PC-9 (cell line): ENCODE data around the gene WDR5. TPM values are rescaled to one million over a fixed set of nuclear protein-coding genes. Genes with fewer than 3 reads are reported as not detected.

Experiments used
- BruUV-seq: library from RNA; stranded (reverse); fragments of 400-500 nt; replicated peaks from 2 replicates; lab custom pipeline; 2021; lab: Mats Ljungman, UMichigan
- CTCF ChIA-PET: fragments of 300-600 bp; sonication (Branson Sonifier 250); formaldehyde crosslinking; loops from one replicate; lab custom pipeline; 2022; ENCODE audit warnings: antibody characterized with exemption; lab: Charles Lee
- POLR2A ChIA-PET: fragments of 300-600 bp; sonication (Branson Sonifier 250); formaldehyde crosslinking; loops from one replicate; lab custom pipeline; 2022; ENCODE audit warnings: antibody characterized with exemption; ENCODE audit not compliant: unreplicated experiment; lab: Charles Lee
- DNase-seq, 2 experiments: peaks; one replicate each; pipeline versions ENCODE4 v3.0.0 to v3.0.0-alpha.2; 2015 to 2022; ENCODE audit warnings: mixed read lengths in 1 of 2
- H2AFZ ChIP-seq: fragments of 200-600 bp; sonication (generic); 2 replicates; pipeline ENCODE4 v1.8.1; 2017; ENCODE audit warnings: antibody characterized with exemption
- H3F3A ChIP-seq: fragments of 200-600 bp; sonication (generic); 2 replicates; pipeline ENCODE4 v1.8.1; 2017; ENCODE audit warnings: antibody characterized with exemption, mild to moderate bottlenecking, low read depth; ENCODE audit not compliant: insufficient read depth
- H3K27ac ChIP-seq: fragments of 200-600 bp; sonication (generic); 2 replicates; pipeline ENCODE4 v1.6.1; 2016; ENCODE audit warnings: mixed run types
- H3K27me3 ChIP-seq: fragments of 200-600 bp; sonication (generic); 2 replicates; pipeline ENCODE4 v1.6.1; 2016; ENCODE audit warnings: low read depth, mixed run types; ENCODE audit not compliant: insufficient read depth
- H3K36me3 ChIP-seq: fragments of 200-600 bp; sonication (generic); 2 replicates; pipeline ENCODE4 v1.6.1; 2016; ENCODE audit warnings: low read depth, mixed run types
- H3K4me1 ChIP-seq: fragments of 200-600 bp; sonication (generic); replicated peaks from 2 replicates; pipeline ENCODE4 v1.6.1; 2016; ENCODE audit warnings: mixed run types; ENCODE audit not compliant: insufficient read depth
- H3K4me2 ChIP-seq: fragments of 200-600 bp; sonication (generic); 2 replicates; pipeline ENCODE4 v1.6.1; 2017; ENCODE audit warnings: mixed run types
- H3K4me3 ChIP-seq: fragments of 200-600 bp; sonication (generic); 2 replicates; pipeline ENCODE4 v1.6.1; 2016; ENCODE audit warnings: mixed run types
- H3K79me2 ChIP-seq: fragments of 200-600 bp; sonication (generic); 2 replicates; pipeline ENCODE4 v1.6.1; 2017; ENCODE audit warnings: low read depth, mixed run types
- H3K9me2 ChIP-seq: fragments of 200-600 bp; sonication (generic); 2 replicates; pipeline ENCODE4 v1.8.1; 2017; ENCODE audit warnings: mild to moderate bottlenecking; ENCODE audit not compliant: insufficient read depth
- H3K9me3 ChIP-seq: fragments of 200-600 bp; sonication (generic); 2 replicates; pipeline ENCODE4 v1.8.1; 2016; ENCODE audit warnings: low read depth; ENCODE audit not compliant: insufficient read depth
- H4K20me1 ChIP-seq: fragments of 200-600 bp; sonication (generic); 2 replicates; pipeline ENCODE4 v1.8.1; 2017; ENCODE audit not compliant: insufficient read depth
- CTCF ChIP-seq: fragments of 200-600 bp; sonication (generic); conservative IDR thresholded peaks from 2 replicates; pipeline ENCODE4 v1.6.1; 2017; ENCODE audit warnings: mixed run types, antibody characterized with exemption, mild to moderate bottlenecking, moderate library complexity
- EZH2 ChIP-seq: fragments of 200-600 bp; sonication (generic); IDR thresholded peaks from 2 replicates; pipeline ENCODE4 v1.8.0; 2017; ENCODE audit warnings: antibody characterized with exemption, low read depth
- intact Hi-C: fragments of 100-400 bp; cut with micrococcal nuclease; formaldehyde crosslinking; loops from one replicate; pipeline ENCODE4 v1.10.0; 2022; ENCODE audit not compliant: unreplicated experiment
- total RNA-seq: library from RNA; stranded (reverse); gene quantifications from 2 replicates; pipeline ENCODE4 v1.2.3, GENCODE V29; 2021

Gene WDR5
- total RNA-seq, 1 experiment from 2014 or later: 53.4 TPM

- Histone ChIP-seq H3K27ac (no peak overlapping the region), H3K4me3 (no peak overlapping the region), H4K20me1 (no peaks in the 10 kb centered on the region), H2AFZ (no peak overlapping the region), H3K9me2 (no peaks in the 10 kb centered on the region), H3K4me2 (no peak overlapping the region), H3F3A (no peaks in the 10 kb centered on the region), H3K79me2 (no peaks in the 10 kb centered on the region), H3K4me1 (no peaks in the 10 kb centered on the region), H3K9me3 (no peaks in the 10 kb centered on the region), H3K27me3 (peaks cover 43% of the 10 kb centered on the region), H3K36me3 (no peaks in the 10 kb centered on the region)
- ChIA-PET CTCF (interaction anchor here (0.6 kb wide), 1 partner anchor 10 kb away, joined by 3 read pairs; no protein-coding TSS in a partner anchor), POLR2A (interaction anchor here (0.6 kb wide), 1 partner anchor 267 kb away, joined by 5 read pairs; no protein-coding TSS in a partner anchor)
- TF ChIP-seq CTCF (no peak), EZH2 (no peak)
- intact Hi-C loops: no loop called here
- DNase-seq: no peak
- BruUV-seq: no TSS peak
These were observed 40.7 kb downstream of the WDR5 start for GRCh38 chr9:134176599-134176968.

- TF ChIP-seq EZH2 (no peak), CTCF (no peak)
- Histone ChIP-seq H3K4me1 (no peaks in the 10 kb centered on the region), H3K9me3 (no peaks in the 10 kb centered on the region), H3K4me3 (no peak overlapping the region), H3K4me2 (no peak overlapping the region), H3K27ac (no peak overlapping the region), H2AFZ (no peak overlapping the region), H3F3A (no peaks in the 10 kb centered on the region), H3K36me3 (no peaks in the 10 kb centered on the region), H3K79me2 (no peaks in the 10 kb centered on the region), H4K20me1 (no peaks in the 10 kb centered on the region), H3K27me3 (peaks cover 43% of the 10 kb centered on the region), H3K9me2 (no peaks in the 10 kb centered on the region)
- POLR2A ChIA-PET: no interaction called here
- CTCF ChIA-PET: no interaction called here
- BruUV-seq: no TSS peak
- intact Hi-C loops: no loop called here
- no peak for DNase-seq
These were observed 41.3 kb downstream of the WDR5 start for GRCh38 chr9:134177186-134177585.

GRCh38 chr9:134177624-134178393 is 41.9 kb downstream of the WDR5 start:
- H3K27me3 ChIP-seq: peaks cover 43% of the 10 kb centered on the region
- no peak overlapping the region for H3K27ac ChIP-seq
- TF ChIP-seq CTCF (no peak), EZH2 (no peak)
- no peaks in the 10 kb centered on the region for H3K9me3 ChIP-seq
- H3K9me2 ChIP-seq: no peaks in the 10 kb centered on the region
- no peak overlapping the region for H2AFZ ChIP-seq
- no peaks in the 10 kb centered on the region for H4K20me1 ChIP-seq
- no peaks in the 10 kb centered on the region for H3K36me3 ChIP-seq
- DNase-seq: no peak
- POLR2A ChIA-PET: no interaction called here
- H3K4me2 ChIP-seq: no peak overlapping the region
- H3K79me2 ChIP-seq: no peaks in the 10 kb centered on the region
- CTCF ChIA-PET: no interaction called here
- intact Hi-C loops: no loop called here
- no TSS peak for BruUV-seq
- no peaks in the 10 kb centered on the region for H3K4me1 ChIP-seq
- no peak overlapping the region for H3K4me3 ChIP-seq
- H3F3A ChIP-seq: no peaks in the 10 kb centered on the region
